ENCODE measurements around the gene MADD. TPM values are rescaled to one million over a fixed set of nuclear protein-coding genes. Genes with fewer than 3 reads are reported as not detected.

MADD gene
- polyA plus RNA-seq, 10 donors: 23.9 to 33.1 (median 29.8) TPM

DNA sequence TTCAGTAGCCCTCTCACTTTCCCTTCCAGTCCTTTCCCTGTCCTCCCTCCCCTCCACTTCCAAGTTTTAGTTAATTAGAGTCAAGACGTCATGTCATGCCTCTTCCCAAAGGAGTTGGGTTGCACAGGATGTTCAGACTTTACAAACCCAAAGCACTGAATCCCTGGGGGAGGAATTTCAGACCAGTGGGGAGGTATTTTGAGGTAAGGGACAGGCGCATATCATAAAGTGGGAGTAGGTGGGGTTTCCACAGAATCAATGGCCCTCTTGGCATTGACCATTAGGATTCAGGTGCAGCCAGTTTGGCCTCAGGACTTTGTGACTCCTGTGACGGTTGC lies 20.6 kb upstream of the MADD start:
- DNase-seq: no peak

DNA sequence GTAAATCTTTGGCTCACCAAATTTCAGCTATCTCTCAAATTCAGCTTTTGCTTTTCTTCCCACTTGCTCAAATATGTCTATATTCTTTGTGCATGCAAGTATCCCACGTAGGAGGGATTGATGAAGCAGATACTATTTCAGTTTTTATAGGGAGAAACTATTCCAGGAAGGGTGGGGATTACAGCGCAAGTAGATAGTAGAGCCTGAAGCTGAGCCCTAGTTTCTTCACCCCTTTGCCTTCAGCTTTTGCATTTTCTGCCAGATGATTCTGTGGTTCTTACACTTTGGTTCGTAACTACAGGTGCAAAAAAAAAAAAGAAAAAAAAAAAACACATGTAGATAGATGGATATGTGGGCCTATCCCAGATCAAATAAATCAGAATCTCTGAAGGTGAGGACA lies 18.2 kb upstream of the MADD start:
- DNase-seq: no peak

DNA sequence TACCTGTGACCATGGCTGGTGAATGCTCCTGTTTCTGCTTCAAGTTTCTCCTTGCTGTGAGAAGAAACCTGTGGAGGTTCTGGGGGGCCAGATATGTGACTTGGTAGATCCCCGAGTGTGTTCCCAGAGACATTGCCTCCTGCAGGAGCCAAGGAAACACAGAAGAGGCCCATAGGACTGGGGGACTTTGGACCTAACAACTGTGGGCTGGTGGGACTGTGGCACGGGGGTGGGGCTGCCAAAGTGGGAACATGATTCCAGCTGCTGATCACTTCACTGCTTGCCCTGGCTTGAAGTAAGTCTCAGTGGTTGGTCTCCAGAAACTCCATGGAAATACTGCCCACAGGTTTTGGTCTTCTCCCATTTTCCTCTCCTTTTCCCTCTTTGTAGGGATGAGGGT lies 16.3 kb upstream of the MADD start:
- DNase-seq: no peak

DNA sequence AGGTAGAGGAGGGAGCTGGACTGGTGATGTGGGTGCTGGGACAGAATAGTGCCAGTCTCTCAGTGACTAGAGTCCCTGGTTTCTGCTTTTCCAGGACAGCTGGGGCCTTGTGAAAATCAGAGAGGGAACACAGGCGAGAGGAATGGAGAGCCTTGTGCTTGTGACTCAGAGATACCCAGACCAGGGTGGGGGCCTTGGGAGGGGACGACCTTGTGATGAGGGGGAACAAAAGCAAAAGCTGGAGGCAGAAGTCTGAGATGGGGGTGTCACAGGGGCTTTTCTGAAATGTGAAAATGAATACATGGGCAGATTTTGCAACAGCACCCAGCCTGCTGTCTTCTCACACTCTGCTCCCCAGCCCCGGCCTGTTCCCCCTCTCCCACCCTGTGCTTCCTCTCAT lies 15.5 kb upstream of the MADD start:
- no peak for DNase-seq

DNA sequence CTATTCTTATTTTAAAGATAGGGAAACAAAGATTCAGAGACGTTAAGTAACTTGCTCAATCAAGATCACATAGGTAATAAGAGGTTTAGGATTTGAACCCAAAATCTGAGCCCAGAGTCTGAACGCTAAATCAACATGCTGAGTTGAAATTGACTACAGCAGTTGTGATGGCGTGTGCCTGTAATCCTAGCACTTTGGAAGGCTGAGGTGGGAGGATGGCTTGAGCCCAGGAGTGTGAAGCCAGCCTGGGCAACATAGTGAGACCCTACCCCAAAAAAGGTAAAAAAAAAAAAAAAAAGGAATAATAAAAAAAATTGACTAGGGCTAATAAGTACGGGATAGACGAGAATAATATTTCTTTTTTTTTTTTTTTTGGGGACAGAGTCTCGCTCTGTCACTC lies 13.6 kb upstream of the MADD start:
- no peak for DNase-seq

DNA sequence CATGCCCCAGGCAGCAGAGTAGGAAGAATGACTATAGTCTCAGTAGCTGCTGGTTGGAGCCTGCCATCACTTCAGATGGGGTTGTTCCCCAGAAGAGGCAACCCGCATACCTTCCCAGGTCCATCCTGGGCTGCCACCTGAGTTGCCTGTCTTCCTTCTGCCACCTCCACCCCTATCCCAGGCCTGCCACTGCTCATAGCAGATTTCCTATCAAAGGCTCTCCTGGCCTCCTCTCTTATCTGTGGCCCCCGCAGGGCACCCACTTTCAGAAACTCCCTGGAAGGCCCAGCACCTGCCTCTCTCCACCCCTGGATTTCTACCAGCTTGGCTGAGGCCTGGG lies 12.8 kb upstream of the MADD start:
- DNase-seq: no peak

DNA sequence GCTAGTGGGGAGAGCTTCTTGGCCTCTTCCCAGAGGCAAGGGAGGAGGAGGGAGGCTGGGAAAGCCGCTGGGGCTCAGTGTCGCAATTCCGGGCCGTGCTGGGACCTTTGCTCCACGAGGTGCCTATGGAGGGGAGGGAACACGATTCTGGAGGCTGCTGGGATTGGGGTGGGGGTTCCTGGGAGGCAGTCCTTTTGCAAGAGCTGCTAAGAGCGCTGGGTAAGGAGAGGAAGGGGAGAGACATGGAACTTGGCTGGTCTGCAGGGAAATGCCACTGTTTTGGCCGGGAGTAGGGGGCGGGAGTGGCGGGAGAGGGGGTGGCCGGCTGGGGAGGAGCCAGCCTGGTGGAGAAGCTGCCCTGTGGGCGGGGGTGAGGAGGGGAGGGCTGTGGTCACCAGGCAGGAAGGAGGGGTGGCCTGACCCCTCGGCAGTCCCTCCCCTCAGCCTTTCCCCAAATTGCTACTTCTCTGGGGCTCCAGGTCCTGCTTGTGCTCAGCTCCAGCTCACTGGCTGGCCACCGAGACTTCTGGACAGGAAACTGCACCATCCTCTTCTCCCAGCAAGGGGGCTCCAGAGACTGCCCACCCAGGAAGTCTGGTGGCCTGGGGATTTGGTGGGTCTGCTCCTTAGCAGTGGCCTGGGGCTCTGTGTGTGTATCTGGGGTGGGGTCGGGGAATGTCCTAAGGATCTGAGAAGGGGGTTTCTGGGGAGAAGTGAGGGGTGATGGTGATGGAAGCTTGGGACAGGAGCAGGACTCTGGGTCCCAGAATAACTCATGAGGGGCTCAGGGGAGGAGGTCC lies 12.2 kb upstream of the MADD start, which contains the start of gene NR1H3:
NR1H3 (plus strand) TSS at position 480 of the 800 bp plus-strand sequence. CDS start 1,221 bp downstream, outside the sequence.
- peak in 2 of 3 donors; percentile 66 to 82 for DNase-seq

DNA sequence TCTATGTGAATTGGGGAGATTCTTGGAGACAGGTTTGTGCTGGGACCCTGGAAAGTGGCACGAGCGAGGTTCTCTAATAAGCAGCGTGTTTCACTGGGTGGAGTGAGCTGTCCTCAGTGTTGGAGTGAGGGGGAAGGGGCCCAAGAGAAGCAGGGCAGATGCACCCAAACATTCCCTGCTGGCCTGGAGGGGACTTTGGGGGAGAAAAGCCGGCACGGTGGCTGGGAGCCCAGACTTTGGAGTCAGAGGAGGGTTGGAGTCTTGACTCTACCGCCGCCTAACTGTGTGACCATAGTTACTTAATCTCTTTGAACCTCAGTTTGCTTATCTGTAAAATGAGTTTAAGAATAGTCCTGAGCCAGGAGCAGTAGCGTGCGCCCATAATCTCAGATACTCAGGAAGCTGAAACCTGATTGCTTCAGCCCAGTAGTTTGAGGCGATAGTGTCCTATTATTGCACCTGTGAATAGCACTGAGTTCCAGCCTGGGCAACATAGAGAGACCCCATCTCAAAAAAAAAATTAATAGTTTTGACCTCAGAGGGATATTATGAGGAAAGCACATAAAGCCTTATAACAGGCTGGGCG lies 11.5 kb upstream of the MADD start:
- no peak for DNase-seq

DNA sequence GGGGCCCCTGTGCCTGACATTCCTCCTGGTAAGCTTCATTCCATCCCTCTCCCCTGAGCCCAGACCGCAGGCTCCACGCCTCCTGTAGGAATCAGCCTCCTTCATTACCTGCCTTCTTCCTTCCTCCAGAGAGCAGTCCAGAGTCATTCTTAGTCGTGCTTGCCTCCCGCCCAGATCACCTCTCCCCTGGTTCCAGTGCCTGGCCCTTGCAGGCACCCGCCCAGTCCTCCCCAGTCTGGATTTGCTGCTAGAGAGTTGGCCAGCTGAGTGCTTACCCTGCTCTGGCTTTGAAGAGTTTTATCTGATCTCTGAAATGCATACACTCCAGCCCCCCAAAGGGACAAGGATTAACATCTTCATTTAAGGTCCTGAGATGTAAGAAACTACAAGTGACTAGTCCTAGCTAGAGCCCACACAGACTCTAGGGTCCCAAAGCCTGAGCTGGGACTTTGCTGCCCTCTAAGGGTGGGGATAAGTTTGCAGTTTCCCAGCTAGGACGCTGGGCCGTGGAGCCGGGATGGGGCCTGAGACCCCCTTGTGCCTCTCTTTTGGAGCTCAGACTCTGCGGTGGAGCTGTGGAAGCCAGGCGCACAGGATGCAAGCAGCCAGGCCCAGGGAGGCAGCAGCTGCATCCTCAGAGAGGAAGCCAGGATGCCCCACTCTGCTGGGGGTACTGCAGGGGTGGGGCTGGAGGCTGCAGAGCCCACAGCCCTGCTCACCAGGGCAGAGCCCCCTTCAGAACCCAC lies 10.5 kb upstream of the MADD start:
- peak in 2 of 3 donors; percentile 33 to 49 for DNase-seq

DNA sequence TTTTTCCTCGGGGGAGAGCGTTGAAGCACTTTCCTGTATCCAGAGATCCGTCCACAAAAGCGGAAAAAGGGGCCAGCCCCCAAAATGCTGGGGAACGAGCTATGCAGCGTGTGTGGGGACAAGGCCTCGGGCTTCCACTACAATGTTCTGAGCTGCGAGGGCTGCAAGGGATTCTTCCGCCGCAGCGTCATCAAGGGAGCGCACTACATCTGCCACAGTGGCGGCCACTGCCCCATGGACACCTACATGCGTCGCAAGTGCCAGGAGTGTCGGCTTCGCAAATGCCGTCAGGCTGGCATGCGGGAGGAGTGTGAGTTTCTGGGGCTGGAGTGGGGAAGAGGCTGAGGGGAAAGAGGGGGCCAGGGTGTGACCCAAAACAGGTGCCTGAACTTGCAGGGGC lies 9.6 kb upstream of the MADD start:
- DNase-seq: no peak

DNA sequence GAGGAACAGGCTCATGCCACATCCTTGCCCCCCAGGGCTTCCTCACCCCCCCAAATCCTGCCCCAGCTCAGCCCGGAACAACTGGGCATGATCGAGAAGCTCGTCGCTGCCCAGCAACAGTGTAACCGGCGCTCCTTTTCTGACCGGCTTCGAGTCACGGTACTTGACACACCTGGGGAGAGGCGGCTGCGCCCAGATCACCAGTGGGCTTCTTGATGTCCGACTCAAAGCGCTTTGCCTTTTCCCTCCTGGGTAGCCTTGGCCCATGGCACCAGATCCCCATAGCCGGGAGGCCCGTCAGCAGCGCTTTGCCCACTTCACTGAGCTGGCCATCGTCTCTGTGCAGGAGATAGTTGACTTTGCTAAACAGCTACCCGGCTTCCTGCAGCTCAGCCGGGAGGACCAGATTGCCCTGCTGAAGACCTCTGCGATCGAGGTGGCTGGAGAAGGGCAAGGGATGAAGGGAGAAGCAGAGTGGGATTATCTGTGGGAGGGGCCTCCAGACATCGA lies 8.6 kb upstream of the MADD start:
- DNase-seq: no peak

DNA sequence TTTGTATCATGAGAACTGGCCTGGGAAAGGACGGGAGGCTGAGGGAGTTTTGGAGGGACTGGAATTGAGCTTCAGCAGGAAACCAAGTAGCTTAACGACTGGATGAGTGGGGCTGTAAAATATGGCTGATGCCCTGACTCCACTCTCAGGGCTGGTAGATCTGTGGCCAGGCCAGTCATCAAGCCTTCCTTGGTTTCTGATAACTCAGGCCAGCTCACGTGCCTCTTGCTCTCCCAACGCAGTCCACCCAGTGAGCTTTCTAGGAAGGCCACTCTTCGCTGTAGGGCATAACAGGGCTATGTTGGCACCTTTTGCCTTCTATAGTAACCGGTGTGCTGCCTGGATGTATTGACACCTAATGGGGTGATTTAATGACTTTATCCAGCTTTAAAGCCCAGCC lies 5.8 kb upstream of the MADD start:
- DNase-seq: no peak

DNA sequence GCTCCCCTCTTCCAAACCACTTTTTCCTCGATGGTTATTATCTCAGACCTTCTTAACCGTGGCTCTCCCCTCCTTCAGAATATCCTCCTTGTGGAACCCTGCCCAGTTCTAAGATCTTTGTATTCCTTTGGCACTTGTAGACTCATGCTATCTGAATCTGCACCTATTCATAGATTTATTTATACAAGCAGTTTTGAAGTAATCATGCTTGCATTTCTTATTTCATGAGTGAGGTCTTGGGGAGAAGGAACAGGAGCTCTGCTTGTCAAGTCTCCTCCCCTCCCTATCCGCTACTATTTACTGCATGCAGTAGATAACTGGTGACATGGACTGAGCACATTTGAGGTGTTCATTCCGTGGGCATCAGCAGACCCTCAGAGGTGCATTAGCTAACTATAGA lies 5.4 kb upstream of the MADD start:
- DNase-seq: no peak

DNA sequence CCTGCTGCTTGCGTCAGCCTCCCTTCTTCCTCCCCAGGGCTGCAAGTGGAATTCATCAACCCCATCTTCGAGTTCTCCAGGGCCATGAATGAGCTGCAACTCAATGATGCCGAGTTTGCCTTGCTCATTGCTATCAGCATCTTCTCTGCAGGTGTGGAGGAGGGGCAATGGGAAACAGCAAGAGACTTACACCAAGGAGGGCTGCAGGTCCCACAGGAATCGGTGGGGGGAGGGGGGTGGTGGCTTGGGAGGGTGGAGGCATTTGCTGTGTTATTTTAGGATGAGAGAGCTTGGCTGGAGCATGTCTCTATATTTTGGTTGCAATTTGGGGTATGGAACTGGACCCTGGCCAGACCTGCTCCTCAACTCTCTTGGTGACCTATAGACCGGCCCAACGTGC lies 2.1 kb upstream of the MADD start:
- DNase-seq: no peak

DNA sequence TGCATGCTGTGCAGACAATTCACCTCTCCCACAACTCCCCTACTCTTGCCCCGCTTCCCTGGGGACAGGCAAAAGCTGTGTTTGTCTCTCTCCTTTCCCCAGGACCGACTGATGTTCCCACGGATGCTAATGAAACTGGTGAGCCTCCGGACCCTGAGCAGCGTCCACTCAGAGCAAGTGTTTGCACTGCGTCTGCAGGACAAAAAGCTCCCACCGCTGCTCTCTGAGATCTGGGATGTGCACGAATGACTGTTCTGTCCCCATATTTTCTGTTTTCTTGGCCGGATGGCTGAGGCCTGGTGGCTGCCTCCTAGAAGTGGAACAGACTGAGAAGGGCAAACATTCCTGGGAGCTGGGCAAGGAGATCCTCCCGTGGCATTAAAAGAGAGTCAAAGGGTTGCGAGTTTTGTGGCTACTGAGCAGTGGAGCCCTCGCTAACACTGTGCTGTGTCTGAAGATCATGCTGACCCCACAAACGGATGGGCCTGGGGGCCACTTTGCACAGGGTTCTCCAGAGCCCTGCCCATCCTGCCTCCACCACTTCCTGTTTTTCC lies 1.4 kb upstream of the MADD start:
- DNase-seq: no peak

DNA sequence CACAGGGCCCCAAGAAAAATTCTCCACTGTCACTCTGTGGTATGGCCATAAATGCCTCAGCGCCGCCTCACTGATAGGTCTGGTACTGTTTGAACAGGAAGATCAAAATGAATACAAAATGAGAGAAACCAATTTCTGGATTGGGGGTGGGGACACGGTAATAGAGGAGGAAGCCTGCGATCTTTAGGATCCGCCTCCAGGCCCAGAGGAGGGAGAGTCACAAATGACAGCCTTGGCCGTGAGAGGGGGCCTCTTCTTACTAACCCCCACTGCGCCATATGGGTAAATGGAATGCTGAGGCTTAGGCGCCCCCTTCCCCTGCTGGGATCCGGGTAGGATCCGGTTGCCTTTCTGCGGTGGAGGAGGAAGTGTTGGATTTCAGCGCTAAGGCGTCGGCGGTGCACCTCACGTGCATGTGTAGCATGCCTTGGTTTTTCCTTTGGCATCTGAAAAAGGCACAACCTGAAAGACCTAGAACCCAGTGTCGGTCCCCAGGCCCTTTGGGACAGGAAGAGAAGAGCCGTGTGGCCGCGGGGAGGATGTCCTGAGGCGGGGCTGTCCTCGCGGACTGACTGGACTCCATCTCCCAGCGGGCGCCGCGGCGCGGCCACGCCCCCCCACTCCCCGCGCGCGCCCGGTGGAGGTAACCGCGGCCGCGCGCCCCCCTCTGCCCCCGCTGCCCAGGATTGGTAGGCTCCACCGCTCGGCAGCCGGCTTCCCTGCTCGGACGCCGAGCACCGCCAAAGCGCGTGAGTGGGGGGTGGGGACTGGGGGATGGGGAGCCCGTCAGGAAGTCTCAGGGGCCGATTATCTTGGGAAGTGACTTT lies 718 bp upstream of the MADD start:
- peak; percentile 86 to 94 (median 88) for DNase-seq

DNA sequence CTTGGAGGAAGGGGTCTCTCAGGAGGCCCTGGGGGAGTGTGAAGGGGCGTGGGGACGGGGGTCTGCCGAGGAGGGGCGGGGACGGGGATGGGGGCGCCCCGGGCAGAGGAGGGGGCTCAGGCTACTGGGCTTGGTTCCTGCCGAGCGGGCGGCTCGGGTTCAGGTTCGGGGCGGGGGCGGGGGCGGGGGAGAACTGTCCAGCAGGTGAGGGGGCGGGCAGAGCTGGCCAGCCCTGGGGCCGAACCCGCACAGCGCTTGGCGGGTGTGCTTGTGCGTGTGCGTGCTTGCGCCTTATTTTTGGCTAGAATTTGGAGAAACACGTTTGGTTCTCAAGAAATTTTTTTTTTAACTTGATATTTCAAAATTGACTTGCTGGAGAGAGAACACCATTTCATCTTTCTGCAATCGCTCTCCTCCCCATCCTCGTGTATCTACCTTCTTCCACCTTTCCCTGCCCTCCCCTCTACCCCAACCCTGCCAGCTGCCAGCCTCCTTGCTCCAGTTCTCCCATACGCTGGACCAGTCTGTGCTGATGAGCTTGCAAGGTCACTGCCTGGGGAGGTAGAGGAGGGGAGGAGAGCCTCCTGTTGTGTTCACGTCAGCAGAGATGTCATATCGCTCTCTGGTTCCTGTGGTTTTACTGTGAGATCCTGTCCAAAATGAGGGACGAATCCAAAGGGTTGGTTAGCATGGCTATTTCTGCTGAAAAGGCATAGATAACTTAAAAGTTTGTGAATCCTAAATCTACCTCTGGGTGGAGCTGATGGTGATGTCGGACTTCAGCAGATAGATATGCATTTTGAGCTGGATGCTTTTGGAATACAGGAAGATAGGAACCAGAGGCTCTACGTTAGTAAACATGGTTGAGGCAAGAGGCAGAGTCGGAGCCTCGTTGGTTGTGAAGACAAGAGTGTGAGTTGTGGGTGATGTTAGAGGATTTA lies 668 bp downstream of the MADD start:
- DNase-seq: peak in 2 of 3 donors; percentile 22 to 65

DNA sequence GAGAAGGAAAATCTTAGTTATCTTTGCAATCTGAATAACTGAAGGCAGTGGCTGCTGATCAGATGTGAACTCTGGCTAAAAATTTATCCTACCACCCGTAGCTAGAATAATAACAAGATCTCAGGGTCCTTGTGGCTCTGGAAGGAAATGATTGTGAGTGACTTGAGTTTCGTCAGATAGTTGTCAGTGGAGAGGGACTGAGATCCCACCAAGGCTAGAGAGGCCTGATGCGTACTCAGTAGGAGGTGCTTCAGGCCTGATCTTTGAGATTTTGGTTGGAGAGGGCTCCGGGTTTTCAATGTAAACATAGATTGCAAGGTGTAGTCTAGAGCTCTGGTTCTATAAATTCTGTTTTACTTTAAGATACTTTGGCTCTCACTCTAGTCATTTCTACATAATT lies 1.4 kb downstream of the MADD start:
- no peak for DNase-seq

DNA sequence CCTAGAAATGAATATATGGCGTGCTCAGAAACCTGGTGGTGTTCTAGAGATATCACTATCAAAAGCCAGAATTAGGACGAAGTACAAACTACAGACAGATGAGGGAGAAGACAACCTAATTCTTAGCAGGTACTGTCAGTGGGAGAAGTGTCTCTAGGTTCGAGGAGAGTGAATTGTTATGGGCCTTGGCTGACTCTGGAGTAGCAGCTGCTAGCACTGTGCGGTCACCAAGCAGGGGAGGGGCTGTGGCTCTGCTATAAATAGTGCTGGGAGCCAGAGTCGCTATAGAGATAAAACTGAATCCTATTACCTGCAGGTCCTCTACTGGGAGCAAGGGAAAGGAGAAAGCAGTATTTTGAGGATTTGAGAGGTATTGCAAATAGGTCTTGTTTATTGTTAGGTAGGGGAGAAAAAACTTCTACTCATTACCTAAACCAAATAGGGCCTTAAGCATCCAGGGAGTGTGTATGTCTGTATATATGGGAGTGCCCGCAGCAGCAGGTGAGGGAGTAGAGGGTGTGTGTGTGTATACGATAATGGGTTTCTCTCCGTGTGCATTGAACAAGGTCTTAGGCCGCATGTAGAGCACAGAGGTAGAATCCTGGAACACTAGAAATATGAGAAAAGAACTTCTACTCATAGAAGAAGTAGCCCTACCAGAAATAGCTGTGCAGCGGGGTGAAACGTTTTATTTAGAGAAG lies 2.2 kb downstream of the MADD start:
- peak in 2 of 3 donors; percentile 39 to 42 for DNase-seq

DNA sequence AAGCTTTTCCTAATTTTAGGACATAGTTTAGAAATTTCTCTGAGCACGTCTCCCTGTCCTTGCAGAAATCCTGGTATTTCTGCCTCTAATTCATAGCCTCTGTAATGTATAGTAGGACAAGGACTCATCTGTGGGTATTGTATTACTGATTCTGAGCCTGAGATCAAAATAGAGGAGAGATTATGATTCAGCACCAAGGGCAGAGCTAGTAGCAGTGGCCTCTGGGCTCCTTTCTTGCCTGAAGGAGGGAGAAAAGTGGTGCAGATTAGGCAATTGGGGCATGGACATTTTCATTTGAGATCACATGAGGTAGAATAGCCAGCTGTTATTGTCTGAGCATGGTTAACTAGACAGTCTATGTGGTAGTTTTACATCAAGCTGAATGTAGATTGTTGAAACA lies 2.8 kb downstream of the MADD start:
- DNase-seq: no peak

Data from muscle of back (tissue), 11 donors.